HepG2 (cell line): ENCODE data around the gene APBB3. TPM values are rescaled to one million over a fixed set of nuclear protein-coding genes. Genes with fewer than 3 reads are reported as not detected.

Experiments used
- ATAC-seq: fragments of 200-7000 bp; cut with Tn5 transposase; 3 replicates; pipeline ENCODE4 v1.9.1; 2020; ENCODE audit warnings: mild to moderate bottlenecking, moderate library complexity
- BruUV-seq: library from RNA; stranded (reverse); fragments of 400-500 nt; replicated peaks from 2 replicates; lab custom pipeline; 2021; lab: Mats Ljungman, UMichigan
- CTCF ChIA-PET: fragments of 300-600 bp; formaldehyde crosslinking; extraction: SDS; loops from one replicate; lab custom pipeline; 2021; ENCODE audit warnings: low total read pairs, inconsistent platforms, low intra/inter-chr PET ratio; lab: Yijun Ruan, JAX
- POLR2A ChIA-PET: fragments of 350-600 bp; sonication (Branson Sonifier 250); formaldehyde crosslinking; loops from one replicate; lab custom pipeline; 2020; ENCODE audit warnings: antibody characterized with exemption, inconsistent platforms; lab: Yijun Ruan, JAX
- DNase-seq: peaks from one replicate; pipeline ENCODE4 v3.0.0-alpha.2; 2015; ENCODE audit warnings: low spot score
- FAIRE-seq: peaks from 3 replicates; lab custom pipeline; 2011; peaks lifted over from hg19 to GRCh38; lab: Jason Lieb, UNC
- H2AFZ ChIP-seq: one replicate; pipeline ENCODE4 v1.6.1; 2011; ENCODE audit warnings: low read length, inconsistent platforms
- H3K27ac ChIP-seq: fragments of 300-600 bp; 3 replicates; pipeline ENCODE4 v1.8.0; 2011; ENCODE audit warnings: mixed run types, mild to moderate bottlenecking, mixed read lengths, low read length, inconsistent platforms; ENCODE audit not compliant: insufficient read depth; ENCODE audit errors: extremely low read length
- H3K27me3 ChIP-seq, 2 experiments: fragments of 200-600 bp in 1 of 2; 2 replicates in 1 of 2; 3 replicates in 1 of 2; pipeline versions ENCODE4 v1.6.0 to v1.8.0; 2011; ENCODE audit warnings: low read length in 2 of 2, mild to moderate bottlenecking in 2 of 2, moderate library complexity in 2 of 2, inconsistent platforms in 1 of 2; ENCODE audit not compliant: insufficient read depth in 2 of 2, control insufficient read depth in 1 of 2
- H3K36me3 ChIP-seq, 2 experiments: fragments of 200-600 bp in 1 of 2; replicated peaks in 1 of 2; 2 replicates in 1 of 2; 3 replicates in 1 of 2; pipeline versions ENCODE4 v1.5.1 to v1.8.0; 2011; ENCODE audit warnings: low read length in 2 of 2, inconsistent platforms in 1 of 2; ENCODE audit not compliant: insufficient read depth in 2 of 2, control insufficient read depth in 1 of 2
- H3K4me1 ChIP-seq: 2 replicates; pipeline ENCODE4 v1.5.1; 2012; ENCODE audit warnings: low read length, inconsistent platforms; ENCODE audit not compliant: insufficient read depth
- H3K4me2 ChIP-seq: 2 replicates; pipeline ENCODE4 v1.6.0; 2011; ENCODE audit warnings: low read depth, low read length, inconsistent platforms
- H3K4me3 ChIP-seq, 3 experiments: fragments of 200-600 bp in 1 of 3; sonication (generic), shearing (Covaris generic) in 1 of 3; replicated peaks in 1 of 3; 2 replicates each; pipeline ENCODE4 v1.5.1; 2011 to 2016; ENCODE audit warnings: low read length in 3 of 3, inconsistent platforms in 2 of 3, low read depth in 2 of 3, mild to moderate bottlenecking in 2 of 3, control low read depth in 1 of 3, mixed read lengths in 1 of 3; ENCODE audit not compliant: insufficient read depth in 1 of 3
- H3K79me2 ChIP-seq: one replicate; pipeline ENCODE4 v1.6.1; 2011; ENCODE audit warnings: low read length, inconsistent platforms; ENCODE audit not compliant: insufficient read depth
- H3K9ac ChIP-seq: 2 replicates; pipeline ENCODE4 v1.6.0; 2011; ENCODE audit warnings: mild to moderate bottlenecking, low read depth, low read length, inconsistent platforms; ENCODE audit not compliant: insufficient read depth
- H3K9me3 ChIP-seq: 2 replicates; pipeline ENCODE4 v1.5.1; 2012; ENCODE audit warnings: mild to moderate bottlenecking, low read length
- H4K20me1 ChIP-seq: 2 replicates; pipeline ENCODE4 v1.6.0; 2011; ENCODE audit warnings: inconsistent platforms, mild to moderate bottlenecking, low read length, moderate library complexity; ENCODE audit not compliant: insufficient read depth
- ASH2L ChIP-seq: fragments of 300-600, 200-600 bp; sonication (generic); IDR thresholded peaks from 2 replicates; pipeline ENCODE4 v1.7.0; 2017; ENCODE audit warnings: low read depth, mild to moderate bottlenecking, moderate library complexity, mixed read lengths, low read length; ENCODE audit not compliant: insufficient read length
- GTF3A ChIP-seq: sonication (generic); formaldehyde crosslinking; conservative IDR thresholded peaks from 2 replicates; pipeline ENCODE4 v1.4.0; 2020; ENCODE audit warnings: mild to moderate bottlenecking, missing genetic modification reagents
- KIAA2018 ChIP-seq: sonication (generic); formaldehyde crosslinking; IDR thresholded peaks from 2 replicates; pipeline ENCODE4 v1.5.0; 2020; ENCODE audit warnings: mild to moderate bottlenecking, missing genetic modification reagents, borderline replicate concordance
- SKIL ChIP-seq: sonication (generic); formaldehyde crosslinking; IDR thresholded peaks from 2 replicates; pipeline ENCODE4 v1.8.0; 2022; ENCODE audit warnings: missing genetic modification reagents, mild to moderate bottlenecking, moderate library complexity, borderline replicate concordance
- SRY ChIP-seq: sonication (generic); formaldehyde crosslinking; IDR thresholded peaks from 2 replicates; pipeline ENCODE4 v1.8.0; 2022; ENCODE audit warnings: mild to moderate bottlenecking, missing genetic modification reagents
- ZNF34 ChIP-seq: sonication (generic); formaldehyde crosslinking; IDR thresholded peaks from 2 replicates; pipeline ENCODE4 v1.4.0; 2020; ENCODE audit warnings: mild to moderate bottlenecking, missing genetic modification reagents, borderline replicate concordance
- ZNF496 ChIP-seq: sonication (generic); formaldehyde crosslinking; IDR thresholded peaks from 2 replicates; pipeline ENCODE4 v1.8.1; 2023; ENCODE audit warnings: mild to moderate bottlenecking, moderate library complexity, missing genetic modification reagents; ENCODE audit not compliant: insufficient replicate concordance
- ZNF569 ChIP-seq: sonication (generic); formaldehyde crosslinking; IDR thresholded peaks from 2 replicates; pipeline ENCODE4 v1.5.0; 2020; ENCODE audit warnings: mild to moderate bottlenecking, missing genetic modification reagents, moderate library complexity, borderline replicate concordance
- WGBS: methylation state at CpG from one replicate; pipeline ENCODE4 v1.1.6; 2017; ENCODE audit warnings: low lambda C conversion rate; 5-methylcytosine and 5-hydroxymethylcytosine counted together
- in situ Hi-C: cut with HindIII; loops from 2 replicates; pipeline ENCODE4 v1.10.0; 2017; ENCODE audit warnings: low pct_unique_long_range_greater_than_20kb; ENCODE audit not compliant: extremely low pct_ligation_motif_present
- intact Hi-C: fragments of 100-400 bp; cut with micrococcal nuclease; formaldehyde crosslinking; loops from one replicate; pipeline ENCODE4 v1.10.0; 2022; ENCODE audit not compliant: unreplicated experiment
- polyA plus RNA-seq, 8 experiments: library from polyadenylated mRNA; depleted of rRNA in 3 of 8; stranded (reverse) in 7 of 8; unstranded in 1 of 8; fragments of >200 nt; fragmentation: Illumina TruSeq in 4 of 8; extraction: Trizol in 4 of 8; gene quantifications; 2 replicates each; pipeline versions ENCODE4 v1.2.1 to v1.2.3, GENCODE V29; 2011 to 2016; ENCODE audit warnings: low read depth in 4 of 8, missing spikeins in 1 of 8, mixed read lengths in 1 of 8; ENCODE audit not compliant: insufficient read depth in 1 of 8
- total RNA-seq, 5 experiments: library from RNA; depleted of rRNA; stranded (reverse); fragments of >200 nt; fragmentation: Illumina TruSeq; extraction: Trizol; gene quantifications; 2 replicates each; pipeline ENCODE4 v1.2.3, GENCODE V29; 2016; ENCODE audit warnings: low read depth in 1 of 5

Gene APBB3
- total and polyA plus RNA-seq, 2 of the 13 experiments (the other 11 are each of a cell fraction or from before 2014, with no cell fraction given): 0.38 to 0.78 TPM

- TF ChIP-seq KIAA2018 (CRISPR knock-in tag) (no peak), GTF3A (no peak)
Observed at GRCh38 chr5:140563596-140563995, 802 bp downstream of the APBB3 start (continued).

GRCh38 chr5:140561753-140562523 is 2.5 kb downstream of the APBB3 start:
- POLR2A ChIA-PET: no interaction called here
- Histone ChIP-seq H3K27me3 (peaks cover 0 to 5% of the 10 kb centered on the region in 2 experiments; a peak in 1 of 5 replicates), H3K9me3 (no peaks in the 10 kb centered on the region), H3K27ac (no peak overlapping the region), H3K9ac (no peak overlapping the region), H3K79me2 (peaks cover under 1% of the 10 kb centered on the region), H3K4me1 (peaks cover 27% of the 10 kb centered on the region), H4K20me1 (no peaks in the 10 kb centered on the region), H2AFZ (no peak overlapping the region), H3K36me3 (no peaks in the 10 kb centered on the region), H3K4me3 (no peak overlapping the region), H3K4me2 (no peak overlapping the region)
- DNase-seq (no peak), ATAC-seq (no peak), FAIRE-seq (no peak)
- CTCF ChIA-PET: no interaction called here
- in situ Hi-C loops: loop anchor here (5.0 to 10.0 kb wide), 2 partner anchors 70 to 163 kb away; partner anchors contain the start of gene CD14
- BruUV-seq: no TSS peak
- intact Hi-C loops: no loop called here
- 91% methylated on average over 5 of the region's 10 CpGs for WGBS
- TF ChIP-seq ZNF569: no peak
- no peak for TF ChIP-seq SKIL
- TF ChIP-seq SRY (CRISPR knock-in tag): no peak
- no peak for TF ChIP-seq ZNF34 (CRISPR knock-in tag)
- no peak for TF ChIP-seq ZNF496 (CRISPR knock-in tag)
- no peak for TF ChIP-seq ASH2L
